Measurements from ENCODE around the gene LDLRAD3. TPM values are rescaled to one million over a fixed set of nuclear protein-coding genes. Genes with fewer than 3 reads are reported as not detected.
"Not testable (repeated sequence)": the region's sequence is repeated elsewhere in the genome, so short reads cannot be mapped to it uniquely, and the experiment has no call there.

The LDLRAD3 gene
- total RNA-seq, 1 experiment from 2014 or later: 12.1 TPM

DNA sequence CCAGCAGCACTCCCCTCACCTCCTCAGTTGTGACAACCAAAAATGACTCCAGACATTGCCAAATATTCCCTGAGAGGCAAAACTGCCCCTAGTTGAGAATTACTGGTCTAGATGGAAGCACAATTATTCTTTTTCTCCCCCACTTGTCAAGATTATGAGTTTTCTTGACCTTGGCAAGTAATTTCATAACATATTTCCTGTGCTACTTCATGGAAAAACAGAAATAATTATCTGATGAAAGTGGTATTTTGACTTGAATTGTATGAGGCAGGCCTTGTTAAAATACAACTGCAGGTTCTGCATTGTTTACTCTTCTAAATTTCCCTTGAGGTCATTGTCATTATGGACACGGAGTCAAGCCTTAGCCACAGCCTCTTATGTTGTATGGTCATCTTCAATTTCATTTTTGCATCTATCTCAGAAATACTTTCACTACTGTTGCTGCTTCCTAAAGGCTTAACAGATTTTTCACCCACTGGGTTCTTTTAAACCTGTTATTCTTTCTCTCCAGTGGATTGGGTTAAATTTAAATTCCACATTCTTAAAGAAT is 32.2 kb upstream of the LDLRAD3 start:
- H3K27me3 ChIP-seq (ENCODE audit: insufficient read depth, low read length): no peaks in the 10 kb centered on the region
- H2BK5ac ChIP-seq (ENCODE audit: insufficient read length, low read length): no peak overlapping the region
- peaks cover 7 to 9% of the 10 kb centered on the region in 2 experiments for H3K4me1 Mint-ChIP-seq
- H3T11ph ChIP-seq (ENCODE audit: low read length): no peak overlapping the region
- no peak overlapping the region for H2BK15ac ChIP-seq (ENCODE audit: low read depth, low read length)
- no peak overlapping the region for H2AK5ac ChIP-seq (ENCODE audit: insufficient read length, low read length)
- no peaks in the 10 kb centered on the region for H3K36me3 Mint-ChIP-seq (ENCODE audit: insufficient read depth in 1 of 3, low read depth in 3 of 3)
- no peaks in the 10 kb centered on the region for H3K79me2 ChIP-seq (ENCODE audit: insufficient read depth, low read length)
- no peaks in the 10 kb centered on the region; the same call in 1 of the 2 replicates for H3K27me3 Mint-ChIP-seq (ENCODE audit: low read depth)
- H3K4ac ChIP-seq (ENCODE audit: low read depth, low read length): no peak overlapping the region
- no peaks in the 10 kb centered on the region for H3K23me2 ChIP-seq (ENCODE audit: insufficient read length, low read depth, low read length, poor library complexity, severe bottlenecking)
- H3K18ac ChIP-seq (ENCODE audit: insufficient read length, low read depth, low read length): no peak overlapping the region
- no peak overlapping the region for H4K5ac ChIP-seq (ENCODE audit: insufficient read length, low read depth, low read length)
- no peak overlapping the region for H3K23ac ChIP-seq (ENCODE audit: insufficient read length, low read depth, low read length)
- H3K27ac ChIP-seq (ENCODE audit: insufficient read length, low read depth, low read length): no peak overlapping the region
- H2AFZ ChIP-seq (ENCODE audit: low read length): no peak overlapping the region
- no peaks in the 10 kb centered on the region for H3K4me1 ChIP-seq (ENCODE audit: insufficient read depth, low read length)
- H4K91ac ChIP-seq (ENCODE audit: insufficient read length, low read depth, low read length): no peak overlapping the region
- no peak overlapping the region for H3K14ac ChIP-seq (ENCODE audit: insufficient read depth, low read length)
- no peak overlapping the region for H4K8ac ChIP-seq (replicated peaks; ENCODE audit: insufficient read length, low read depth, low read length)
- H2BK12ac ChIP-seq (ENCODE audit: insufficient read length, low read depth, low read length): no peak overlapping the region
- H2BK20ac ChIP-seq (ENCODE audit: low read depth, low read length, poor library complexity, severe bottlenecking): no peak overlapping the region
- no peak overlapping the region for H3K56ac ChIP-seq (ENCODE audit: insufficient read length, low read depth, low read length)
- no peak overlapping the region for H3K4me3 Mint-ChIP-seq
- H3K79me1 ChIP-seq (ENCODE audit: insufficient read depth, low read depth, low read length, poor library complexity, severe bottlenecking): no peaks in the 10 kb centered on the region
- no peak for TF ChIP-seq CTCF (conservative IDR thresholded peaks at IDR 0.05)
- no peaks in the 10 kb centered on the region for H3K9me3 ChIP-seq (ENCODE audit: control insufficient read depth, low read depth, low read length)
- no peak overlapping the region for H3K27ac Mint-ChIP-seq
- no peaks in the 10 kb centered on the region for H4K20me1 ChIP-seq (ENCODE audit: control insufficient read depth, insufficient read depth, insufficient read length)
- no peak overlapping the region for H3K9ac ChIP-seq (ENCODE audit: extremely low read depth, insufficient read length, low read length)
- no peaks in the 10 kb centered on the region for H3K9me3 Mint-ChIP-seq
- no peak overlapping the region for H3K4me2 ChIP-seq (ENCODE audit: insufficient read depth, insufficient read length, low read length)
- no CpG with 5 or more reads among the region's 1 CpG for WGBS (ENCODE audit: extremely low coverage, insufficient read length, low lambda C conversion rate)
- no peak overlapping the region for H2BK120ac ChIP-seq (ENCODE audit: low read depth, low read length, poor library complexity, severe bottlenecking)
- no peak for DNase-seq

DNA sequence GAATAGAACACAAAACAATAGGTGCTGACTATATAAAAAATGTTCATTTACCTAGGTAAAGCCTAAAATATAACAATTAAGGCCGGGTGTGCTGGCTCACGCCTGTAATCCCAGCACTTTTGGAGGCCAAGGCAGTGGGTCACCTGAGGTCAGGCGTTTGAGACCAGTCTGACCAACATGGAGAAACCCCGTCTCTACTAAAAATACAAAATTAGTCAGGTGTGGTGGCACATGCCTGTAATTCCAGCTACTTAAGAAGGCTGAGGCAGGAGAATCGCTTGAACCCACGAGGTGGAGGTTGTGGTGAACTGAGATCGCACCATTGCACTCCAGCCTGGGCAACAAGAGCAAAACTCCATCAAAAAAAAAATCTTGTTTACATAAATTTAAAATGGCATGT is 31.4 kb upstream of the LDLRAD3 start:
- not testable (repeated sequence) for H2AK5ac ChIP-seq (ENCODE audit: insufficient read length, low read length); H4K8ac ChIP-seq (replicated peaks; ENCODE audit: insufficient read length, low read depth, low read length); H3T11ph ChIP-seq (ENCODE audit: low read length); H3K23ac ChIP-seq (ENCODE audit: insufficient read length, low read depth, low read length); H3K27me3 Mint-ChIP-seq (ENCODE audit: low read depth); H3K4ac ChIP-seq (ENCODE audit: low read depth, low read length); H3K36me3 Mint-ChIP-seq (ENCODE audit: insufficient read depth in 1 of 3, low read depth in 3 of 3); H3K79me1 ChIP-seq (ENCODE audit: insufficient read depth, low read depth, low read length, poor library complexity, severe bottlenecking); H2BK12ac ChIP-seq (ENCODE audit: insufficient read length, low read depth, low read length); H3K4me2 ChIP-seq (ENCODE audit: insufficient read depth, insufficient read length, low read length); H3K27ac Mint-ChIP-seq; H3K18ac ChIP-seq (ENCODE audit: insufficient read length, low read depth, low read length); H3K79me2 ChIP-seq (ENCODE audit: insufficient read depth, low read length); H3K4me1 ChIP-seq (ENCODE audit: insufficient read depth, low read length); H2BK15ac ChIP-seq (ENCODE audit: low read depth, low read length); H3K4me3 Mint-ChIP-seq; H3K27me3 ChIP-seq (ENCODE audit: insufficient read depth, low read length); H3K9ac ChIP-seq (ENCODE audit: extremely low read depth, insufficient read length, low read length); H2AFZ ChIP-seq (ENCODE audit: low read length); H2BK5ac ChIP-seq (ENCODE audit: insufficient read length, low read length); H4K20me1 ChIP-seq (ENCODE audit: control insufficient read depth, insufficient read depth, insufficient read length); H4K91ac ChIP-seq (ENCODE audit: insufficient read length, low read depth, low read length); H3K23me2 ChIP-seq (ENCODE audit: insufficient read length, low read depth, low read length, poor library complexity, severe bottlenecking); H3K9me3 ChIP-seq (ENCODE audit: control insufficient read depth, low read depth, low read length); H3K27ac ChIP-seq (ENCODE audit: insufficient read length, low read depth, low read length); H3K56ac ChIP-seq (ENCODE audit: insufficient read length, low read depth, low read length); H3K14ac ChIP-seq (ENCODE audit: insufficient read depth, low read length); H2BK20ac ChIP-seq (ENCODE audit: low read depth, low read length, poor library complexity, severe bottlenecking); H4K5ac ChIP-seq (ENCODE audit: insufficient read length, low read depth, low read length); H2BK120ac ChIP-seq (ENCODE audit: low read depth, low read length, poor library complexity, severe bottlenecking); DNase-seq; H3K9me3 Mint-ChIP-seq
- H3K4me1 Mint-ChIP-seq: peaks cover 9 to 10% of the 10 kb centered on the region in 2 experiments
- WGBS (ENCODE audit: extremely low coverage, insufficient read length, low lambda C conversion rate): no CpG with 5 or more reads among the region's 7 CpGs
